Measurements from ENCODE around the gene ZFP3.
"Not testable (repeated sequence)": the region's sequence is repeated elsewhere in the genome, so short reads cannot be mapped to it uniquely, and the experiment has no call there.

- TF ChIP-seq CTCF, EZH2phosphoT487 (IDR thresholded peaks at IDR 0.05; ENCODE audit: low read length): not testable (repeated sequence)
Measured at GRCh38 chr17:5137511-5138197, 59.4 kb downstream of the ZFP3 start.
